ENCODE data around the gene ACSF3. TPM values are rescaled to one million over a fixed set of nuclear protein-coding genes. Genes with fewer than 3 reads are reported as not detected.

The ACSF3 gene
- polyA plus RNA-seq, 1 donor from 2014 or later, result 20.8 TPM

- H3F3A ChIP-seq (ENCODE audit: insufficient read depth, low read length, poor library complexity, severe bottlenecking), result no peaks in the 10 kb centered on the region
- H3K9ac ChIP-seq (ENCODE audit: low read length), result no peak overlapping the region
- H3K27ac ChIP-seq (ENCODE audit: low read length), result no peak overlapping the region
- no peaks in the 10 kb centered on the region for H3K9me3 ChIP-seq (ENCODE audit: low read length)
- H3K79me2 ChIP-seq (replicated peaks; ENCODE audit: insufficient read depth, low read length), result no peaks in the 10 kb centered on the region
- TF ChIP-seq EP300 (conservative IDR thresholded peaks at IDR 0.05; ENCODE audit: poor library complexity, severe bottlenecking) (no peak), EZH2 (IDR thresholded peaks at IDR 0.05; ENCODE audit: borderline replicate concordance, insufficient read depth, low read length, poor library complexity, severe bottlenecking) (no peak), REST (IDR thresholded peaks at IDR 0.05; ENCODE audit: borderline replicate concordance) (no peak), CTCF (IDR thresholded peaks at IDR 0.05; ENCODE audit: poor library complexity, severe bottlenecking) (no peak), RAD21 (conservative IDR thresholded peaks at IDR 0.05) (no peak), POLR2AphosphoS5 (IDR thresholded peaks at IDR 0.05) (no peak), MXI1 (conservative IDR thresholded peaks at IDR 0.05; ENCODE audit: poor library complexity, severe bottlenecking) (no peak), TAF1 (IDR thresholded peaks at IDR 0.05; ENCODE audit: low read depth) (no peak), SMC3 (conservative IDR thresholded peaks at IDR 0.05; ENCODE audit: poor library complexity) (no peak)
- H3K9me2 ChIP-seq (ENCODE audit: insufficient read depth, low read length), result no peaks in the 10 kb centered on the region
- H2AFZ ChIP-seq (ENCODE audit: low read depth, low read length), result no peak overlapping the region
- no peaks in the 10 kb centered on the region for H4K20me1 ChIP-seq (ENCODE audit: insufficient read depth)
- peaks cover 12% of the 10 kb centered on the region for H3K27me3 ChIP-seq (ENCODE audit: insufficient read depth, low read depth, low read length)
- no peak overlapping the region for H3K4me3 ChIP-seq (ENCODE audit: low read length)
- no peaks in the 10 kb centered on the region for H3K36me3 ChIP-seq (ENCODE audit: insufficient read depth, low read length)
- no peak overlapping the region for H3K4me2 ChIP-seq (ENCODE audit: low read length)
Observed at GRCh38 chr16:89168381-89169189, 74.9 kb downstream of the ACSF3 start.

- H3K9ac ChIP-seq (ENCODE audit: low read length), result no peak overlapping the region
- no peaks in the 10 kb centered on the region for H3F3A ChIP-seq (ENCODE audit: insufficient read depth, low read length, poor library complexity, severe bottlenecking)
- H2AFZ ChIP-seq (ENCODE audit: low read depth, low read length), result no peak overlapping the region
- no peak overlapping the region for H3K4me2 ChIP-seq (ENCODE audit: low read length)
- H3K79me2 ChIP-seq (replicated peaks; ENCODE audit: insufficient read depth, low read length), result no peaks in the 10 kb centered on the region
- no peak for TF ChIP-seq MXI1 (conservative IDR thresholded peaks at IDR 0.05; ENCODE audit: poor library complexity, severe bottlenecking)
- no peak for TF ChIP-seq EZH2 (IDR thresholded peaks at IDR 0.05; ENCODE audit: borderline replicate concordance, insufficient read depth, low read length, poor library complexity, severe bottlenecking)
- no peak for TF ChIP-seq CTCF (IDR thresholded peaks at IDR 0.05; ENCODE audit: poor library complexity, severe bottlenecking)
- TF ChIP-seq RAD21 (conservative IDR thresholded peaks at IDR 0.05), result no peak
- no peak for TF ChIP-seq SMC3 (conservative IDR thresholded peaks at IDR 0.05; ENCODE audit: poor library complexity)
- no peak for TF ChIP-seq TAF1 (IDR thresholded peaks at IDR 0.05; ENCODE audit: low read depth)
- no peak for TF ChIP-seq EP300 (conservative IDR thresholded peaks at IDR 0.05; ENCODE audit: poor library complexity, severe bottlenecking)
- no peak for TF ChIP-seq REST (IDR thresholded peaks at IDR 0.05; ENCODE audit: borderline replicate concordance)
- TF ChIP-seq POLR2AphosphoS5 (IDR thresholded peaks at IDR 0.05), result no peak
- H3K9me2 ChIP-seq (ENCODE audit: insufficient read depth, low read length), result no peaks in the 10 kb centered on the region
- no peak overlapping the region for H3K27ac ChIP-seq (ENCODE audit: low read length)
- peaks cover 12% of the 10 kb centered on the region for H3K27me3 ChIP-seq (ENCODE audit: insufficient read depth, low read depth, low read length)
- no peaks in the 10 kb centered on the region for H4K20me1 ChIP-seq (ENCODE audit: insufficient read depth)
- H3K36me3 ChIP-seq (ENCODE audit: insufficient read depth, low read length), result no peaks in the 10 kb centered on the region
- H3K9me3 ChIP-seq (ENCODE audit: low read length), result no peaks in the 10 kb centered on the region
- H3K4me3 ChIP-seq (ENCODE audit: low read length), result no peak overlapping the region
Observed at GRCh38 chr16:89169778-89170177, 76.1 kb downstream of the ACSF3 start.

Measured in neural cell (in vitro differentiated cells).